ENCODE measurements around the gene GFER. TPM values are rescaled to one million over a fixed set of nuclear protein-coding genes. Genes with fewer than 3 reads are reported as not detected.

GFER gene
- total and polyA plus RNA-seq, 9 of the 15 experiments (the other 6 are each of a cell fraction or from before 2014, with no cell fraction given) = 4.3 to 53.7 (median 19.8) TPM

GRCh38 chr16:1959269-1960039 is 24.5 kb upstream of the GFER start, which contains the start of gene NDUFB10 (continued):
- TF ChIP-seq XRCC3 (IDR thresholded peaks at IDR 0.05) = no peak
- peak; percentile 68 to 75; a peak in 2 of 4 replicates for TF ChIP-seq SIN3A (IDR thresholded peaks at IDR 0.05; ENCODE audit: borderline replicate concordance in 2 of 2, control insufficient read depth in 1 of 2, low read depth in 2 of 2, low read length in 2 of 2)
- TF ChIP-seq ZNF583 (CRISPR knock-in tag; IDR thresholded peaks at IDR 0.05) = 0 out of 2 replicates have a peak, but pooled peaks have one; percentile 54
- TF ChIP-seq, protein P1, sequence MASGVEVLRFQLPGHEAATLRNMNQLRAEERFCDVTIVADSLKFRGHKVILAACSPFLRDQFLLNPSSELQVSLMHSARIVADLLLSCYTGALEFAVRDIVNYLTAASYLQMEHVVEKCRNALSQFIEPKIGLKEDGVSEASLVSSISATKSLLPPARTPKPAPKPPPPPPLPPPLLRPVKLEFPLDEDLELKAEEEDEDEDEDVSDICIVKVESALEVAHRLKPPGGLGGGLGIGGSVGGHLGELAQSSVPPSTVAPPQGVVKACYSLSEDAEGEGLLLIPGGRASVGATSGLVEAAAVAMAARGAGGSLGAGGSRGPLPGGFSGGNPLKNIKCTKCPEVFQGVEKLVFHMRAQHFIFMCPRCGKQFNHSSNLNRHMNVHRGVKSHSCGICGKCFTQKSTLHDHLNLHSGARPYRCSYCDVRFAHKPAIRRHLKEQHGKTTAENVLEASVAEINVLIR (CRISPR knock-in tag; IDR thresholded peaks at IDR 0.05) = peak; percentile 16; the same call in 1 of the 2 replicates
- no peak for TF ChIP-seq ID3 (CRISPR knock-in tag; IDR thresholded peaks at IDR 0.05)
- 0 out of 2 replicates have a peak, but pooled peaks have one; percentile 61 for TF ChIP-seq ID3 (tag; IDR thresholded peaks at IDR 0.05)
- TF ChIP-seq RB1 (IDR thresholded peaks at IDR 0.05; ENCODE audit: low read depth) = peak; percentile 98
- TF ChIP-seq ATF4 (CRISPR knock-in tag; IDR thresholded peaks at IDR 0.05) = 0 out of 2 replicates have a peak, but pooled peaks have one; percentile 4
- peak; percentile 81 for TF ChIP-seq L3MBTL2 (IDR thresholded peaks at IDR 0.05)
- TF ChIP-seq HMGN3 (IDR thresholded peaks at IDR 0.05; ENCODE audit: borderline replicate concordance, extremely low read depth, insufficient read length, low read depth, low read length) = peak; percentile 75
- peak; percentile 52 for TF ChIP-seq CREB1 (IDR thresholded peaks at IDR 0.05)
- TF ChIP-seq CREB1 (CRISPR knock-in tag; IDR thresholded peaks at IDR 0.05) = peak; percentile 86
- no peak for TF ChIP-seq FOXM1 (IDR thresholded peaks at IDR 0.05; ENCODE audit: low read depth)
- TF ChIP-seq FOXM1 (CRISPR knock-in tag; IDR thresholded peaks at IDR 0.05; ENCODE audit: low read depth) = peak; percentile 89; the same call in 1 of the 2 replicates
- TF ChIP-seq KDM5B (IDR thresholded peaks at IDR 0.05; ENCODE audit: insufficient replicate concordance, low read depth, low read length) = peak; percentile 87
- TF ChIP-seq CHD1 (IDR thresholded peaks at IDR 0.05; ENCODE audit: low read length) = no peak
- peak; percentile 17 for TF ChIP-seq ZFP36 (IDR thresholded peaks at IDR 0.05; ENCODE audit: low read depth, low read length, partially characterized antibody)
- peak; percentile 84 for TF ChIP-seq ETV5 (CRISPR knock-in tag; IDR thresholded peaks at IDR 0.05; ENCODE audit: low read depth)
- peak; percentile 57; the same call in 1 of the 2 replicates for TF ChIP-seq ZBTB1 (CRISPR knock-in tag; IDR thresholded peaks at IDR 0.05; ENCODE audit: borderline replicate concordance, low read depth)
- TF ChIP-seq, protein P2, sequence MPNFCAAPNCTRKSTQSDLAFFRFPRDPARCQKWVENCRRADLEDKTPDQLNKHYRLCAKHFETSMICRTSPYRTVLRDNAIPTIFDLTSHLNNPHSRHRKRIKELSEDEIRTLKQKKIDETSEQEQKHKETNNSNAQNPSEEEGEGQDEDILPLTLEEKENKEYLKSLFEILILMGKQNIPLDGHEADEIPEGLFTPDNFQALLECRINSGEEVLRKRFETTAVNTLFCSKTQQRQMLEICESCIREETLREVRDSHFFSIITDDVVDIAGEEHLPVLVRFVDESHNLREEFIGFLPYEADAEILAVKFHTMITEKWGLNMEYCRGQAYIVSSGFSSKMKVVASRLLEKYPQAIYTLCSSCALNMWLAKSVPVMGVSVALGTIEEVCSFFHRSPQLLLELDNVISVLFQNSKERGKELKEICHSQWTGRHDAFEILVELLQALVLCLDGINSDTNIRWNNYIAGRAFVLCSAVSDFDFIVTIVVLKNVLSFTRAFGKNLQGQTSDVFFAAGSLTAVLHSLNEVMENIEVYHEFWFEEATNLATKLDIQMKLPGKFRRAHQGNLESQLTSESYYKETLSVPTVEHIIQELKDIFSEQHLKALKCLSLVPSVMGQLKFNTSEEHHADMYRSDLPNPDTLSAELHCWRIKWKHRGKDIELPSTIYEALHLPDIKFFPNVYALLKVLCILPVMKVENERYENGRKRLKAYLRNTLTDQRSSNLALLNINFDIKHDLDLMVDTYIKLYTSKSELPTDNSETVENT (CRISPR knock-in tag; IDR thresholded peaks at IDR 0.05) = peak; percentile 78
- TF ChIP-seq HNRNPL (IDR thresholded peaks at IDR 0.05; ENCODE audit: low read depth, low read length) = peak; percentile 95
- TF ChIP-seq TCF3 (CRISPR knock-in tag; IDR thresholded peaks at IDR 0.05) = peak; percentile 44; the same call in 1 of the 2 replicates
- peak; percentile 99 for TF ChIP-seq ZFX (CRISPR knock-in tag; IDR thresholded peaks at IDR 0.05)
